H9 (cell line): ENCODE measurements around the gene RPS15. TPM values are rescaled to one million over a fixed set of nuclear protein-coding genes. Genes with fewer than 3 reads are reported as not detected.

Source experiments
- DNase-seq: peaks from one replicate; pipeline ENCODE4 v3.0.0-alpha.2; 2017
- H2AFZ ChIP-seq: one replicate; pipeline ENCODE4 v1.6.1; 2013; ENCODE audit warnings: mild to moderate bottlenecking, low read length, control low read depth, moderate library complexity
- H2AK5ac ChIP-seq: 2 replicates; pipeline ENCODE4 v1.6.1; 2013; ENCODE audit warnings: low read length, control low read depth, mixed read lengths; ENCODE audit not compliant: insufficient read length
- H2BK120ac ChIP-seq: one replicate; pipeline ENCODE4 v1.6.1; 2013; ENCODE audit warnings: low read depth, mild to moderate bottlenecking, low read length, control low read depth, inconsistent platforms; ENCODE audit not compliant: poor library complexity, severe bottlenecking
- H2BK12ac ChIP-seq: 2 replicates; pipeline ENCODE4 v1.6.1; 2013; ENCODE audit warnings: low read length, control low read depth, mixed read lengths, low read depth; ENCODE audit not compliant: insufficient read length
- H2BK15ac ChIP-seq: 2 replicates; pipeline ENCODE4 v1.6.1; 2013; ENCODE audit warnings: low read depth, low read length, control low read depth
- H2BK20ac ChIP-seq: one replicate; pipeline ENCODE4 v1.6.1; 2013; ENCODE audit warnings: low read depth, mild to moderate bottlenecking, low read length, control low read depth, inconsistent platforms; ENCODE audit not compliant: poor library complexity, severe bottlenecking
- H2BK5ac ChIP-seq: 2 replicates; pipeline ENCODE4 v1.6.1; 2013; ENCODE audit warnings: low read length, control low read depth, mixed read lengths; ENCODE audit not compliant: insufficient read length
- H3K14ac ChIP-seq: 2 replicates; pipeline ENCODE4 v1.6.1; 2013; ENCODE audit warnings: low read length, control low read depth; ENCODE audit not compliant: insufficient read depth
- H3K18ac ChIP-seq: 2 replicates; pipeline ENCODE4 v1.6.1; 2013; ENCODE audit warnings: low read depth, mild to moderate bottlenecking, mixed read lengths, low read length, control low read depth; ENCODE audit not compliant: insufficient read length
- H3K23ac ChIP-seq: 2 replicates; pipeline ENCODE4 v1.6.1; 2013; ENCODE audit warnings: low read length, control low read depth, mixed read lengths, low read depth; ENCODE audit not compliant: insufficient read length
- H3K23me2 ChIP-seq: 2 replicates; pipeline ENCODE4 v1.6.1; 2013; ENCODE audit warnings: low read depth, mild to moderate bottlenecking, mixed read lengths, low read length, control low read depth; ENCODE audit not compliant: insufficient read length, poor library complexity, severe bottlenecking
- H3K27ac ChIP-seq: 2 replicates; pipeline ENCODE4 v1.5.1; 2013; ENCODE audit warnings: low read length, control low read depth, mixed read lengths, low read depth; ENCODE audit not compliant: insufficient read length
- H3K27me3 ChIP-seq: 2 replicates; pipeline ENCODE4 v1.6.1; 2013; ENCODE audit warnings: low read length, control low read depth, inconsistent platforms; ENCODE audit not compliant: insufficient read depth
- H3K4ac ChIP-seq: 2 replicates; pipeline ENCODE4 v1.6.1; 2013; ENCODE audit warnings: low read depth, mild to moderate bottlenecking, control low read depth, inconsistent platforms, low read length, moderate library complexity
- H3K4me1 ChIP-seq: 2 replicates; pipeline ENCODE4 v1.6.1; 2013; ENCODE audit warnings: low read length, control low read depth, inconsistent platforms; ENCODE audit not compliant: insufficient read depth
- H3K4me2 ChIP-seq: 2 replicates; pipeline ENCODE4 v1.6.1; 2013; ENCODE audit warnings: low read length, control low read depth, mixed read lengths; ENCODE audit not compliant: insufficient read length, insufficient read depth
- H3K56ac ChIP-seq: 2 replicates; pipeline ENCODE4 v1.6.1; 2013; ENCODE audit warnings: low read depth, mild to moderate bottlenecking, mixed read lengths, low read length, control low read depth; ENCODE audit not compliant: insufficient read length
- H3K79me1 ChIP-seq: 2 replicates; pipeline ENCODE4 v1.6.1; 2013; ENCODE audit warnings: low read depth, mild to moderate bottlenecking, moderate library complexity, low read length, control low read depth, inconsistent platforms; ENCODE audit not compliant: insufficient read depth, poor library complexity, severe bottlenecking
- H3K79me2 ChIP-seq: 2 replicates; pipeline ENCODE4 v1.6.1; 2013; ENCODE audit warnings: low read length, control low read depth, inconsistent platforms; ENCODE audit not compliant: insufficient read depth
- H3K9ac ChIP-seq: 2 replicates; pipeline ENCODE4 v1.6.1; 2013; ENCODE audit warnings: low read length, control low read depth, mixed read lengths; ENCODE audit not compliant: insufficient read length; ENCODE audit errors: extremely low read depth
- H3K9me3 ChIP-seq: one replicate; pipeline ENCODE4 v1.6.1; 2013; ENCODE audit warnings: low read depth, low read length, inconsistent platforms; ENCODE audit not compliant: control insufficient read depth
- H3T11ph ChIP-seq: one replicate; pipeline ENCODE4 v1.6.1; 2013; ENCODE audit warnings: mild to moderate bottlenecking, low read length, control low read depth, inconsistent platforms
- H4K20me1 ChIP-seq: one replicate; pipeline ENCODE4 v1.6.1; 2013; ENCODE audit not compliant: control insufficient read depth, insufficient read length, insufficient read depth
- H4K5ac ChIP-seq: 2 replicates; pipeline ENCODE4 v1.6.1; 2013; ENCODE audit warnings: low read depth, mild to moderate bottlenecking, mixed read lengths, low read length, control low read depth; ENCODE audit not compliant: insufficient read length
- H4K8ac ChIP-seq: replicated peaks from 2 replicates; pipeline ENCODE4 v1.6.1; 2013; ENCODE audit warnings: low read length, control low read depth, mixed read lengths, low read depth; ENCODE audit not compliant: insufficient read length
- H4K91ac ChIP-seq: 2 replicates; pipeline ENCODE4 v1.6.1; 2013; ENCODE audit warnings: low read depth, mild to moderate bottlenecking, moderate library complexity, mixed read lengths, low read length, control low read depth; ENCODE audit not compliant: insufficient read length
- H3K27ac Mint-ChIP-seq, 3 experiments: 2 replicates in 2 of 3; 3 replicates in 1 of 3; pipeline ENCODE4 v1.8.0; 2020 to 2021; ENCODE audit warnings: mixed read lengths in 3 of 3, mild to moderate bottlenecking in 1 of 3, moderate library complexity in 1 of 3
- H3K27me3 Mint-ChIP-seq: 2 replicates; pipeline ENCODE4 v1.8.0; 2021; ENCODE audit warnings: low read depth, mild to moderate bottlenecking, moderate library complexity, mixed read lengths
- H3K36me3 Mint-ChIP-seq, 3 experiments: 2 replicates in 2 of 3; 3 replicates in 1 of 3; pipeline ENCODE4 v1.8.0; 2020 to 2021; ENCODE audit warnings: low read depth in 3 of 3, mixed read lengths in 3 of 3; ENCODE audit not compliant: insufficient read depth in 1 of 3
- H3K4me1 Mint-ChIP-seq, 2 experiments: 2 replicates each; pipeline ENCODE4 v1.8.0; 2020; ENCODE audit warnings: mixed read lengths in 2 of 2
- H3K4me3 Mint-ChIP-seq, 2 experiments: 2 replicates in 1 of 2; 3 replicates in 1 of 2; pipeline ENCODE4 v1.8.0; 2020 to 2021; ENCODE audit warnings: mild to moderate bottlenecking in 2 of 2, mixed read lengths in 2 of 2, moderate library complexity in 1 of 2
- H3K9me3 Mint-ChIP-seq, 2 experiments: 2 replicates in 1 of 2; 3 replicates in 1 of 2; pipeline ENCODE4 v1.8.0; 2020; ENCODE audit warnings: mild to moderate bottlenecking in 2 of 2, mixed read lengths in 2 of 2, moderate library complexity in 1 of 2
- WGBS: extraction: QIAGEN DNeasy Blood & Tissue Kit; methylation state at CpG from one replicate; pipeline ENCODE4 v1.1.7; 2013; ENCODE audit warnings: missing lambda C conversion rate, low lambda C conversion rate, mixed read lengths; ENCODE audit not compliant: insufficient read length; ENCODE audit errors: extremely low coverage; 5-methylcytosine and 5-hydroxymethylcytosine counted together
- total RNA-seq: library from RNA; stranded (reverse); gene quantifications from 2 replicates; pipeline ENCODE4 v1.2.1, GENCODE V29; 2021
- TF ChIP-seq, protein P1 (sequence below): fragments of 200-600 bp; sonication (generic); conservative IDR thresholded peaks from 3 replicates; pipeline ENCODE4 v1.8.0; 2021; ENCODE audit warnings: antibody characterized with exemption, mild to moderate bottlenecking

RPS15 gene
- total RNA-seq, 1 experiment from 2014 or later = 1,628 TPM

- Histone ChIP-seq H3K4me1 (no peaks in the 10 kb centered on the region), H2BK15ac (no peak overlapping the region), H3K18ac (no peak overlapping the region), H3K56ac (no peak overlapping the region), H4K8ac (no peak overlapping the region), H3K14ac (no peak overlapping the region), H3K9ac (no peak overlapping the region), H4K5ac (no peak overlapping the region), H3K23ac (no peak overlapping the region), H3K79me1 (no peaks in the 10 kb centered on the region), H3K79me2 (no peaks in the 10 kb centered on the region), H3T11ph (no peak overlapping the region), H3K23me2 (no peaks in the 10 kb centered on the region), H3K27me3 (no peaks in the 10 kb centered on the region), H4K20me1 (no peaks in the 10 kb centered on the region), H3K9me3 (no peaks in the 10 kb centered on the region), H2BK20ac (no peak overlapping the region), H2AFZ (no peak overlapping the region), H3K4me2 (no peak overlapping the region), H3K4ac (no peak overlapping the region), H3K27ac (no peak overlapping the region), H2BK5ac (no peak overlapping the region), H4K91ac (no peak overlapping the region), H2BK12ac (no peak overlapping the region), H2AK5ac (no peak overlapping the region), H2BK120ac (no peak overlapping the region)
- TF ChIP-seq, protein P1, sequence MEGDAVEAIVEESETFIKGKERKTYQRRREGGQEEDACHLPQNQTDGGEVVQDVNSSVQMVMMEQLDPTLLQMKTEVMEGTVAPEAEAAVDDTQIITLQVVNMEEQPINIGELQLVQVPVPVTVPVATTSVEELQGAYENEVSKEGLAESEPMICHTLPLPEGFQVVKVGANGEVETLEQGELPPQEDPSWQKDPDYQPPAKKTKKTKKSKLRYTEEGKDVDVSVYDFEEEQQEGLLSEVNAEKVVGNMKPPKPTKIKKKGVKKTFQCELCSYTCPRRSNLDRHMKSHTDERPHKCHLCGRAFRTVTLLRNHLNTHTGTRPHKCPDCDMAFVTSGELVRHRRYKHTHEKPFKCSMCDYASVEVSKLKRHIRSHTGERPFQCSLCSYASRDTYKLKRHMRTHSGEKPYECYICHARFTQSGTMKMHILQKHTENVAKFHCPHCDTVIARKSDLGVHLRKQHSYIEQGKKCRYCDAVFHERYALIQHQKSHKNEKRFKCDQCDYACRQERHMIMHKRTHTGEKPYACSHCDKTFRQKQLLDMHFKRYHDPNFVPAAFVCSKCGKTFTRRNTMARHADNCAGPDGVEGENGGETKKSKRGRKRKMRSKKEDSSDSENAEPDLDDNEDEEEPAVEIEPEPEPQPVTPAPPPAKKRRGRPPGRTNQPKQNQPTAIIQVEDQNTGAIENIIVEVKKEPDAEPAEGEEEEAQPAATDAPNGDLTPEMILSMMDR = no peak
- no peak overlapping the region for H3K27ac Mint-ChIP-seq
- peaks cover 0 to 6% of the 10 kb centered on the region in 2 experiments; a peak in 2 of 4 replicates for H3K4me1 Mint-ChIP-seq
- no peaks in the 10 kb centered on the region for H3K9me3 Mint-ChIP-seq
- H3K27me3 Mint-ChIP-seq = no peaks in the 10 kb centered on the region; the same call in 1 of the 2 replicates
- H3K36me3 Mint-ChIP-seq = peaks cover 13 to 39% (median 37%) of the 10 kb centered on the region in 3 experiments; a peak in 6 of 7 replicates
- no peak overlapping the region for H3K4me3 Mint-ChIP-seq
- no CpG with 5 or more reads among the region's 17 CpGs for WGBS
- DNase-seq = no peak
These were observed 44.4 kb upstream of the RPS15 start for GRCh38 chr19:1393841-1394240.
